Measurements from ENCODE around the gene PROS1.
"Not testable (repeated sequence)": the region's sequence is repeated elsewhere in the genome, so short reads cannot be mapped to it uniquely, and the experiment has no call there.

DNA sequence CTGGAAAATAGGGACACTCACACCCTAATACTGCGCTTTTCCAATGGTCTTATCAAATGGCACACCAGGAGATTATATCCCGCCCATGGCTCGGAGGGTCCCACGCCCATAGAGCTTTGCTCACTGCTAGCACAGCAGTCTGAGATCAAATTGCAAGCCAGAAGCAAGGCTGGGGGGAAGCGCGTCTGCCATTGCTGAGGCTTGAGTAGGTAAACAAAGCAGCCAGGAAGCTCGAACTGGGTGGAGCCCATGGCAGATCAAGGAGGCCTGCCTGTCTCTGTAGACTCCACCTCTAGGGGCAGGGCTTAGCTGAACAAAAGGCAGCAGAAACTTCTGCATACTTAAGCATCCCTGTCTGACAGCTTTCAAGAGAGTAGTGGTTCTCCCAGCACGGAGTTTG is 23.7 kb downstream of the PROS1 start:
- not testable (repeated sequence) for TF ChIP-seq EZH2phosphoT487 (IDR thresholded peaks at IDR 0.05; ENCODE audit: low read length)
- TF ChIP-seq, protein P1, sequence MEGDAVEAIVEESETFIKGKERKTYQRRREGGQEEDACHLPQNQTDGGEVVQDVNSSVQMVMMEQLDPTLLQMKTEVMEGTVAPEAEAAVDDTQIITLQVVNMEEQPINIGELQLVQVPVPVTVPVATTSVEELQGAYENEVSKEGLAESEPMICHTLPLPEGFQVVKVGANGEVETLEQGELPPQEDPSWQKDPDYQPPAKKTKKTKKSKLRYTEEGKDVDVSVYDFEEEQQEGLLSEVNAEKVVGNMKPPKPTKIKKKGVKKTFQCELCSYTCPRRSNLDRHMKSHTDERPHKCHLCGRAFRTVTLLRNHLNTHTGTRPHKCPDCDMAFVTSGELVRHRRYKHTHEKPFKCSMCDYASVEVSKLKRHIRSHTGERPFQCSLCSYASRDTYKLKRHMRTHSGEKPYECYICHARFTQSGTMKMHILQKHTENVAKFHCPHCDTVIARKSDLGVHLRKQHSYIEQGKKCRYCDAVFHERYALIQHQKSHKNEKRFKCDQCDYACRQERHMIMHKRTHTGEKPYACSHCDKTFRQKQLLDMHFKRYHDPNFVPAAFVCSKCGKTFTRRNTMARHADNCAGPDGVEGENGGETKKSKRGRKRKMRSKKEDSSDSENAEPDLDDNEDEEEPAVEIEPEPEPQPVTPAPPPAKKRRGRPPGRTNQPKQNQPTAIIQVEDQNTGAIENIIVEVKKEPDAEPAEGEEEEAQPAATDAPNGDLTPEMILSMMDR (IDR thresholded peaks at IDR 0.05; ENCODE audit: low read length): not testable (repeated sequence)
